SK-N-SH (cell line): Measurements from ENCODE around the gene TRIM44. TPM values are rescaled to one million over a fixed set of nuclear protein-coding genes. Genes with fewer than 3 reads are reported as not detected.

Experiments used
- CTCF ChIA-PET: fragments of 300-600, 350-600 bp; formaldehyde crosslinking; extraction: SDS; loops from one replicate; lab custom pipeline; 2021; lab: Yijun Ruan, JAX
- POLR2A ChIA-PET: fragments of 350-600 bp; sonication (Branson Sonifier 250); formaldehyde crosslinking; extraction: SDS; loops from one replicate; lab custom pipeline; 2020; ENCODE audit warnings: antibody characterized with exemption, inconsistent platforms; lab: Yijun Ruan, JAX
- DNase-seq: peaks from one replicate; pipeline ENCODE4 v3.0.0; 2012
- H2AFZ ChIP-seq: fragments of 200-600 bp; sonication (generic); 2 replicates; pipeline ENCODE4 v1.8.1; 2016; ENCODE audit warnings: antibody characterized with exemption, mild to moderate bottlenecking, low read depth
- H3F3A ChIP-seq: fragments of 200-600 bp; sonication (generic); replicated peaks from 2 replicates; pipeline ENCODE3; 2016; ENCODE audit warnings: antibody characterized with exemption, mild to moderate bottlenecking; ENCODE audit not compliant: insufficient read depth
- H3K27ac ChIP-seq, 2 experiments: fragments of 200-500 bp in 1 of 2; fragments of 200-600 bp in 1 of 2; sonication (Bioruptor generic) in 1 of 2; sonication (generic), shearing (Covaris generic) in 1 of 2; 2 replicates each; pipeline versions ENCODE4 v1.5.1 to v1.6.1; 2014 to 2016; ENCODE audit warnings: low read depth in 2 of 2, inconsistent platforms in 1 of 2, low read length in 1 of 2, mild to moderate bottlenecking in 1 of 2, mixed read lengths in 1 of 2
- H3K27me3 ChIP-seq: fragments of 200-600 bp; sonication (generic), shearing (Covaris generic); 2 replicates; pipeline ENCODE4 v1.6.1; 2016; ENCODE audit warnings: mixed run types; ENCODE audit not compliant: insufficient read depth
- H3K36me3 ChIP-seq, 2 experiments: fragments of 200-500 bp in 1 of 2; fragments of 200-600 bp in 1 of 2; sonication (Bioruptor generic) in 1 of 2; sonication (generic) in 1 of 2; replicated peaks in 1 of 2; 2 replicates each; pipeline versions ENCODE3 to v1.5.1; 2014 to 2016; ENCODE audit warnings: low read length in 1 of 2, mild to moderate bottlenecking in 1 of 2; ENCODE audit not compliant: insufficient read depth in 2 of 2, control insufficient read depth in 1 of 2
- H3K4me1 ChIP-seq, 2 experiments: fragments of 200-500 bp in 1 of 2; fragments of 200-600 bp in 1 of 2; sonication (Bioruptor generic) in 1 of 2; sonication (generic), shearing (Covaris generic) in 1 of 2; 2 replicates each; pipeline versions ENCODE4 v1.5.1 to v1.6.1; 2014 to 2016; ENCODE audit warnings: low read depth in 1 of 2, low read length in 1 of 2, mixed run types in 1 of 2; ENCODE audit not compliant: insufficient read depth in 2 of 2, control insufficient read depth in 1 of 2
- H3K4me2 ChIP-seq: fragments of 200-600 bp; sonication (generic), shearing (Covaris generic); 2 replicates; pipeline ENCODE4 v1.6.1; 2017; ENCODE audit warnings: mixed run types
- H3K4me3 ChIP-seq, 2 experiments: fragments of 200-500 bp in 1 of 2; fragments of 200-600 bp in 1 of 2; sonication (Bioruptor generic) in 1 of 2; sonication (generic), shearing (Covaris generic) in 1 of 2; 2 replicates each; pipeline versions ENCODE4 v1.5.1 to v1.8.1; 2014 to 2016; ENCODE audit warnings: low read depth in 2 of 2, inconsistent platforms in 1 of 2, low read length in 1 of 2, mild to moderate bottlenecking in 1 of 2, mixed read lengths in 1 of 2, moderate library complexity in 1 of 2
- H3K79me2 ChIP-seq: fragments of 200-600 bp; sonication (generic); 2 replicates; pipeline ENCODE4 v1.8.1; 2017; ENCODE audit warnings: mild to moderate bottlenecking; ENCODE audit not compliant: insufficient read depth
- H3K9ac ChIP-seq: fragments of 200-600 bp; sonication (generic); 2 replicates; pipeline ENCODE4 v1.6.1; 2017; ENCODE audit warnings: mixed run types
- H3K9me2 ChIP-seq: fragments of 200-600 bp; sonication (generic); 2 replicates; pipeline ENCODE4 v1.6.1; 2017; ENCODE audit warnings: mixed run types
- H3K9me3 ChIP-seq: fragments of 200-600 bp; sonication (generic); 2 replicates; pipeline ENCODE4 v1.6.1; 2017; ENCODE audit warnings: mixed run types, mild to moderate bottlenecking, moderate library complexity
- H4K20me1 ChIP-seq: fragments of 200-600 bp; sonication (generic); 2 replicates; pipeline ENCODE4 v1.6.1; 2017; ENCODE audit warnings: mild to moderate bottlenecking, mixed run types; ENCODE audit not compliant: insufficient read depth
- CHD2 ChIP-seq: fragments of 150-350 bp; IDR thresholded peaks from 2 replicates; pipeline ENCODE4 v1.6.1; 2018; ENCODE audit warnings: low read length; ENCODE audit not compliant: partially characterized antibody
- CTCF ChIP-seq: fragments of 200-600 bp; sonication (generic); IDR thresholded peaks from 2 replicates; pipeline ENCODE4 v1.6.1; 2017; ENCODE audit warnings: antibody characterized with exemption, mild to moderate bottlenecking, moderate library complexity
- ELF1 ChIP-seq: IDR thresholded peaks from 2 replicates; pipeline ENCODE4 v1.4.0; 2012
- EP300 ChIP-seq, 2 experiments: IDR thresholded peaks; 2 replicates each; pipeline versions ENCODE4 v1.4.0 to v1.6.1; 2012; ENCODE audit warnings: borderline replicate concordance in 1 of 2, low read depth in 1 of 2, low read length in 1 of 2
- EZH2phosphoT487 ChIP-seq: fragments of 200-600 bp; sonication (generic); IDR thresholded peaks from 2 replicates; pipeline ENCODE4 v1.6.1; 2017; ENCODE audit warnings: low read depth, mixed run types, mild to moderate bottlenecking, antibody characterized with exemption, moderate library complexity, borderline replicate concordance
- FOSL2 ChIP-seq: IDR thresholded peaks from 2 replicates; pipeline ENCODE4 v1.4.0; 2012; ENCODE audit warnings: low read depth, mild to moderate bottlenecking, moderate library complexity, borderline replicate concordance
- GABPA ChIP-seq: IDR thresholded peaks from 2 replicates; pipeline ENCODE4 v1.4.0; 2012; ENCODE audit warnings: low read depth, mild to moderate bottlenecking
- GATA2 ChIP-seq: sonication (generic); formaldehyde crosslinking; IDR thresholded peaks from 2 replicates; pipeline ENCODE4 v1.5.0; 2020; ENCODE audit warnings: mild to moderate bottlenecking, missing genetic modification reagents
- IRF3 ChIP-seq: fragments of 150-350 bp; IDR thresholded peaks from 2 replicates; pipeline ENCODE4 v1.6.1; 2016; ENCODE audit warnings: mild to moderate bottlenecking, low read depth, low read length
- JUND ChIP-seq: IDR thresholded peaks from 2 replicates; pipeline ENCODE4 v1.4.0; 2012
- MXI1 ChIP-seq: IDR thresholded peaks from 2 replicates; pipeline ENCODE4 v1.6.1; 2012; ENCODE audit warnings: mild to moderate bottlenecking, low read depth, low read length, improper control_type of control experiment
- NFIC ChIP-seq: IDR thresholded peaks from 2 replicates; pipeline ENCODE4 v1.4.0; 2012; ENCODE audit warnings: borderline replicate concordance
- PBX3 ChIP-seq: IDR thresholded peaks from 2 replicates; pipeline ENCODE4; 2012
- POLR2AphosphoS5 ChIP-seq: IDR thresholded peaks from 2 replicates; pipeline ENCODE4 v1.6.1; 2012; ENCODE audit warnings: low read depth, low read length
- RAD21 ChIP-seq: IDR thresholded peaks from 2 replicates; pipeline ENCODE4 v1.6.1; 2012; ENCODE audit warnings: mild to moderate bottlenecking, low read length
- REST ChIP-seq: IDR thresholded peaks from 2 replicates; pipeline ENCODE4 v1.6.1; 2012; ENCODE audit warnings: mild to moderate bottlenecking, low read depth, low read length, moderate library complexity
- SIN3A ChIP-seq: IDR thresholded peaks from 2 replicates; pipeline ENCODE4 v1.6.1; 2012; ENCODE audit warnings: low read depth, mild to moderate bottlenecking, low read length, moderate library complexity, borderline replicate concordance
- SMC3 ChIP-seq: IDR thresholded peaks from 2 replicates; pipeline ENCODE4 v1.6.1; 2012; ENCODE audit warnings: low read depth, low read length, improper control_type of control experiment
- TCF12 ChIP-seq: IDR thresholded peaks from 2 replicates; pipeline ENCODE4 v1.4.0; 2012
- TEAD4 ChIP-seq: IDR thresholded peaks from 2 replicates; pipeline ENCODE4 v1.4.0; 2012; ENCODE audit warnings: mild to moderate bottlenecking, borderline replicate concordance; ENCODE audit not compliant: insufficient read depth
- USF2 ChIP-seq: fragments of 150-350 bp; IDR thresholded peaks from 2 replicates; pipeline ENCODE4 v1.6.1; 2017; ENCODE audit warnings: antibody characterized with exemption, low read length, low read depth, borderline replicate concordance
- ZBTB33 ChIP-seq: IDR thresholded peaks from 2 replicates; pipeline ENCODE4 v1.4.0; 2012; ENCODE audit warnings: low read depth, borderline replicate concordance
- WGBS: methylation state at CpG from one replicate; pipeline ENCODE4 v1.1.6; 2017; ENCODE audit warnings: low lambda C conversion rate; 5-methylcytosine and 5-hydroxymethylcytosine counted together
- polyA plus RNA-seq, 3 experiments: library from polyadenylated mRNA; depleted of rRNA; stranded (reverse); fragments of >200 nt; gene quantifications; 2 replicates each; pipeline ENCODE4 v1.2.3, GENCODE V29; 2012

TRIM44 gene
- polyA plus RNA-seq, 1 of the 3 experiments (the other 2 are of a cell fraction), result 34.1 TPM

GRCh38 chr11:35622070-35622469 is 40.5 kb upstream of the TRIM44 start:
- peaks cover 40% of the 10 kb centered on the region for H3K79me2 ChIP-seq
- H3K27me3 ChIP-seq, result no peaks in the 10 kb centered on the region
- H3K9me3 ChIP-seq, result no peaks in the 10 kb centered on the region
- H3K36me3 ChIP-seq, result peaks cover 2 to 8% of the 10 kb centered on the region in 2 experiments
- H3F3A ChIP-seq, result peaks cover 56% of the 10 kb centered on the region
- no peaks in the 10 kb centered on the region for H3K9me2 ChIP-seq
- peak overlapping the region; percentile 81; the same call in 1 of the 2 replicates for H3K9ac ChIP-seq
- H3K4me2 ChIP-seq, result peak overlapping the region; percentile 90
- DNase-seq, result no peak
- 30% methylated on average over 3 of the region's 3 CpGs for WGBS
- ChIA-PET POLR2A (no interaction called here), CTCF (interaction anchor here (0.8 to 1.0 kb wide), 2 partner anchors 27 to 644 kb away, joined by 3 to 4 read pairs; no protein-coding TSS in a partner anchor)
- 0 out of 4 replicates have a peak overlapping the region, but pooled peaks of 1 of the 2 experiments have one; percentile 71 for H3K4me3 ChIP-seq
- peaks cover 28 to 56% of the 10 kb centered on the region in 2 experiments; a peak in 3 of 4 replicates for H3K4me1 ChIP-seq
- H2AFZ ChIP-seq, result no peak overlapping the region
- no peaks in the 10 kb centered on the region for H4K20me1 ChIP-seq
- H3K27ac ChIP-seq, result peak overlapping the region; percentile 78 to 94; a peak in 3 of 4 replicates
- TF ChIP-seq CTCF, result no peak
- TF ChIP-seq POLR2AphosphoS5, result no peak
- no peak for TF ChIP-seq GABPA
- TF ChIP-seq IRF3, result no peak
- TF ChIP-seq CHD2, result no peak
- TF ChIP-seq PBX3, result peak; percentile 35
- peak; percentile 58; the same call in 1 of the 2 replicates for TF ChIP-seq TEAD4
- TF ChIP-seq NFIC, result peak; percentile 53; the same call in 1 of the 2 replicates
- no peak for TF ChIP-seq ZBTB33
- no peak for TF ChIP-seq GATA2 (CRISPR knock-in tag)
- TF ChIP-seq TCF12, result peak; percentile 71
- peak in 1 of 2 experiments; percentile 70; a peak in 2 of 4 replicates for TF ChIP-seq EP300 (IDR thresholded peaks at IDR 0.05; ENCODE audit: borderline replicate concordance in 1 of 2, low read depth in 1 of 2, low read length in 1 of 2)
- no peak for TF ChIP-seq SMC3
- peak; percentile 81 for TF ChIP-seq REST
- TF ChIP-seq JUND, result no peak; the same call in 1 of the 2 replicates
- TF ChIP-seq FOSL2, result no peak; the same call in 1 of the 2 replicates
- TF ChIP-seq SIN3A, result no peak
- TF ChIP-seq MXI1, result no peak
- TF ChIP-seq RAD21, result no peak
- TF ChIP-seq EZH2phosphoT487, result no peak
- TF ChIP-seq USF2, result no peak
- no peak for TF ChIP-seq ELF1
